Measurements from ENCODE around the gene TUBA3E. TPM values are rescaled to one million over a fixed set of nuclear protein-coding genes. Genes with fewer than 3 reads are reported as not detected.
A peak's percentile ranks its signal among the peaks of the same experiment; 100 is the strongest.
"Not testable (repeated sequence)": the region's sequence is repeated elsewhere in the genome, so short reads cannot be mapped to it uniquely, and the experiment has no call there.

Gene TUBA3E
- total and polyA plus RNA-seq, 2 of the 13 experiments (the other 11 are each of a cell fraction or from before 2014, with no cell fraction given): not detected

- TF ChIP-seq ZMAT5 (CRISPR knock-in tag; IDR thresholded peaks at IDR 0.05; ENCODE audit: borderline replicate concordance, low read depth): no peak
These were observed 41.6 kb downstream of the TUBA3E start (continued) for GRCh38 chr2:130156624-130157004.

GRCh38 chr2:130155956-130156623 is 42.1 kb downstream of the TUBA3E start:
- not testable (repeated sequence) for H3K4me3 ChIP-seq (replicated peaks in 1 of 3; ENCODE audit: insufficient read depth in 1 of 3, low read depth in 2 of 3, low read length in 3 of 3); H2AFZ ChIP-seq (ENCODE audit: low read length); H3K27me3 ChIP-seq (ENCODE audit: control insufficient read depth in 1 of 2, insufficient read depth in 2 of 2, low read length in 2 of 2); H3K79me2 ChIP-seq (ENCODE audit: insufficient read depth, low read length); H4K20me1 ChIP-seq (ENCODE audit: insufficient read depth, low read length); H3K4me1 ChIP-seq (ENCODE audit: insufficient read depth, low read length); H3K9ac ChIP-seq (ENCODE audit: insufficient read depth, low read depth, low read length); H3K9me3 ChIP-seq (ENCODE audit: low read length); H3K4me2 ChIP-seq (ENCODE audit: low read depth, low read length); H3K27ac ChIP-seq (ENCODE audit: extremely low read length, insufficient read depth, low read length); BruUV-seq (replicated peaks)
- intact Hi-C loops (cut with micrococcal nuclease; ENCODE audit: unreplicated experiment) (loop anchor here (1.0 to 5.0 kb wide), 2 partner anchors 176 to 219 kb away; no protein-coding TSS in a partner anchor), in situ Hi-C loops (cut with HindIII; ENCODE audit: extremely low pct_ligation_motif_present, low pct_unique_long_range_greater_than_20kb) (loop anchor here (10.0 kb wide), 1 partner anchor 179 kb away; no protein-coding TSS in a partner anchor)
- peak; percentile 84 for FAIRE-seq
- POLR2A ChIA-PET: interaction anchor here (1.1 kb wide), 2 partner anchors 25 to 186 kb away, joined by 3 to 5 read pairs; partner anchors contain the start of genes IMP4 and SMPD4
- CTCF ChIA-PET (ENCODE audit: low intra/inter-chr PET ratio, low total read pairs): interaction anchor here (2.5 kb wide), 1 partner anchor 176 kb away, joined by 14 read pairs; no protein-coding TSS in a partner anchor
- 83% methylated on average over 14 of the region's 16 CpGs for WGBS (ENCODE audit: low lambda C conversion rate)
- ATAC-seq: peak; percentile 71
- peaks cover 16 to 49% of the 10 kb centered on the region in 2 experiments; a peak in 4 of 5 replicates for H3K36me3 ChIP-seq (replicated peaks in 1 of 2; ENCODE audit: control insufficient read depth in 1 of 2, insufficient read depth in 2 of 2, low read length in 2 of 2)
- peak; percentile 69 for DNase-seq (ENCODE audit: low spot score)
- TF ChIP-seq AGO2 (optimal IDR thresholded peaks at IDR 0.05; ENCODE audit: low read depth, low read length) (peak; percentile 65), ZNF687 (CRISPR knock-in tag; IDR thresholded peaks at IDR 0.05) (peak; percentile 24; the same call in 1 of the 2 replicates), GABPB1 (CRISPR knock-in tag; IDR thresholded peaks at IDR 0.05) (0 out of 2 replicates have a peak, but pooled peaks have one; percentile 18), KDM5B (CRISPR knock-in tag; IDR thresholded peaks at IDR 0.05; ENCODE audit: borderline replicate concordance) (0 out of 2 replicates have a peak, but pooled peaks have one; percentile 42), STAG1 (CRISPR knock-in tag; IDR thresholded peaks at IDR 0.05) (peak; percentile 66), CTCF (CRISPR knock-in tag; IDR thresholded peaks at IDR 0.05) (peak; percentile 70), PATZ1 (CRISPR knock-in tag; IDR thresholded peaks at IDR 0.05) (peak; percentile 18; the same call in 1 of the 2 replicates), IRF9 (CRISPR knock-in tag; IDR thresholded peaks at IDR 0.05; ENCODE audit: borderline replicate concordance) (peak; percentile 27; the same call in 1 of the 2 replicates), RAD21 (CRISPR knock-in tag; IDR thresholded peaks at IDR 0.05) (peak; percentile 53), SMC3 (IDR thresholded peaks at IDR 0.05; ENCODE audit: low read length) (peak; percentile 38)

Measured in HepG2 (cell line).